GM12892 (cell line): Measurements from ENCODE around the gene NDUFAF2.
"Not testable (repeated sequence)": the region's sequence is repeated elsewhere in the genome, so short reads cannot be mapped to it uniquely, and the experiment has no call there.

Experiments
- DNase-seq: peaks from one replicate; pipeline ENCODE4 v3.0.0; 2011; ENCODE audit not compliant: insufficient read length
- FAIRE-seq: peaks from 2 replicates; lab custom pipeline; 2011; peaks lifted over from hg19 to GRCh38; lab: Jason Lieb, UNC
- POLR2A ChIP-seq: IDR thresholded peaks from 2 replicates; pipeline ENCODE4 v1.6.1; 2011; ENCODE audit warnings: low read depth, low read length, control low read depth
- POLR2AphosphoS5 ChIP-seq: IDR thresholded peaks from 2 replicates; pipeline ENCODE4 v1.6.1; 2011; ENCODE audit warnings: low read depth, low read length, control low read depth
- TAF1 ChIP-seq: IDR thresholded peaks from 2 replicates; pipeline ENCODE4 v1.6.1; 2011; ENCODE audit warnings: low read depth, mild to moderate bottlenecking, control low read depth, low read length, borderline replicate concordance

NDUFAF2 gene

GRCh38 chr5:60958712-60959111, 13.7 kb downstream of the NDUFAF2 start:
- FAIRE-seq, result no peak
- TF ChIP-seq POLR2AphosphoS5 (no peak), TAF1 (no peak), POLR2A (no peak)
- no peak for DNase-seq

- no peak for FAIRE-seq
- TF ChIP-seq TAF1 (no peak), POLR2A (no peak), POLR2AphosphoS5 (no peak)
Measured at GRCh38 chr5:60959156-60959555, 14.2 kb downstream of the NDUFAF2 start.

DNA sequence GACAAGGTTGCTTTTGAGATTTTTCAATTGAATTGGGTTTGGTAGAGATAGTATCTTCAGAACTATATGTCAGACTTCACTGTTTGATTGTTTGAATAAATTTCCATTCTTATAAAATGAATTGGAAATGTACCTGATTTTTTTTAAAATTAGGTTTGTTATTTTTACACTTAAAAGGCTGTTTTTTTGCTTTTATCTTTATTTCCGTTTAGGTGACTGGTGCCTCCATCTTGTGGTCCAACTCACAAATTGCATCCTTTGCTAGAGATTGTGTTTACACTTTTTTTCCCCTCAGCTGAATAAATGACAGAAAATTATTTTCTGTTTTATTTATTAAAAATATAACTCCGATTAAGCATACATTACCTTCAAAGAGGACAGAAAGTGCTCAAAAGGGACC, 15.6 kb downstream of the NDUFAF2 start:
- no peak for TF ChIP-seq TAF1
- TF ChIP-seq POLR2A, result no peak
- no peak for TF ChIP-seq POLR2AphosphoS5
- DNase-seq, result no peak
- FAIRE-seq, result peak; percentile 80

More at GRCh38 chr5:60959156-60959555, 14.2 kb downstream of the NDUFAF2 start:
- DNase-seq, result no peak

DNA sequence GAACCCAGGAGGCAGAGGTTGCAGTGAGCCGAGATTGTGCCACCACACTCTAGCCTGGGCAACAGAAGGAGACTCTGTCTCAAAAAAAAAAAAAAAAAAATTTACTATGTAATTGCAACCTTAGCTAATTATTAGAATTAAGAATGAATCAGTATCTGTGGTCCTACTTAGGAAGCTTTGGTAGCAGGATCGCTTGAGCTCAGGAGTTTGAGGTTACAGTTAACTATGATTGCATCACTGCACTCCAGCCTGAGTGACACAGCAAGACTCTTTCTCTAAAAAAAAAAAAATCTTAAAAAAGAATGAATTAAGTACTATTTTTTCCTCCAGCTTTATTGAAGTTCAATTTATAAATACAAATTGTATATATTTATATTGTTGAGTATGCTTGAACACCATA, 16.7 kb downstream of the NDUFAF2 start:
- FAIRE-seq (no peak), DNase-seq (no peak)
- TF ChIP-seq TAF1 (no peak), POLR2AphosphoS5 (no peak), POLR2A (no peak)

- no peak for DNase-seq
- TF ChIP-seq TAF1 (no peak), POLR2A (no peak), POLR2AphosphoS5 (no peak)
- FAIRE-seq, result no peak
Measured at GRCh38 chr5:60972231-60972630, 27.2 kb downstream of the NDUFAF2 start.

DNA sequence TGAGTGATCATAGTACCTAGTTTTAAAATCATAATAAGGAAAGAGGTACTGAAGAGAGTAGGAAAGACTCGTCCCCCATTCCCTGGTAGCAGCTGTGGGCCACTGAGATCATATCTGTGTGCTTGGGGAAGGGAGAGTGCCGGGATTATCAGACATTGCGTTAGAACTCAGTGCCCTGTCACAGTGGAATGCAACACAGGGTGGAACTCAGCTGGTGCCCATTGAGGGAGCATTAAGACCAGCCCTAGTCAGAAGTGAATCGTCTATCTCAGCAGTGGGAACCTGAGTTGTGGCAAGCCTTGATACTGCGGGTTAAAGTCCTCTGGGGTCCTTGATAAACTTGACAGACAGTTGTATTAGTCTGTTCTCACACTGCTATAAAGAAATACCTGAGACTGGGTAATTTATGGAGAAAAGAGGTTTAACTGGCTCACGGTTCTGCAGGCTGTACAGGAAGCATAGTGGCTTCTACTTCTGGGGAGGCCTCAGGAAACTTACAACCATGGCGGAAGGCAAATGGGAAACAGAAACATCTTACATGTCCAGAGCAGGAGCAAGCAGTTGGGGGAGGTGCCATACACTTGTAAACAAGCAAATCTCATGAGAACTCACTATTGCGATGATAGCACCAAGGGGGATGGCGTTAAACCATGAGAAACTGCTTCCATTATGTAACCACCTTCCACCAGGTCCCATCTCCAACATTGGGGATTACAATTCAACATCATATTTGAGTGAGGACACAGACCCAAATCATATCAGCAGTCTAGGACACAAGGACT, 33.1 kb downstream of the NDUFAF2 start:
- no peak for DNase-seq
- TF ChIP-seq TAF1, result no peak
- no peak for FAIRE-seq

GRCh38 chr5:60978968-60979367, 34.0 kb downstream of the NDUFAF2 start:
- no peak for FAIRE-seq
- TF ChIP-seq POLR2AphosphoS5, result no peak
- no peak for TF ChIP-seq POLR2A
- no peak for TF ChIP-seq TAF1
- no peak for DNase-seq

DNA sequence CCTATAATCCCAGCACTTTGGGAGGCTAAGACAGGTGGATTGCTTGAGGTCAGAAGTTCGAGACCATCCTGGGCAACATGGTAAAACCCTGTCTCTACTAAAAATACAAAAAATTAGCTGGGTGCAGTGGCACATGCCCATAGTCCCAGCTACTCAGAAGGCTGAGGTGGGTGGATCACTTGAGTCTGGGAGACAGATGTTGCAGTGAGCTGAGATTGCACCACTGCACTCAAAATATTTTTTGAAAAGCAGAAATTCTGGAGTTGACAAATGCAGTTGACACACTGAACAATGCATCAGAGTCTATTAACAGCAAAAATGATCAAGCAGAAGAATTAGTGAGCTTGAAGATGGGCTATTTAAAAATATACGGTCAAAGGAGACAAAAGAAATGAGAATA, 35.5 kb downstream of the NDUFAF2 start:
- no peak for DNase-seq
- TF ChIP-seq POLR2A (no peak), TAF1 (no peak), POLR2AphosphoS5 (no peak)
- FAIRE-seq, result no peak

GRCh38 chr5:60982127-60982526, 37.1 kb downstream of the NDUFAF2 start:
- not testable (repeated sequence) for DNase-seq, FAIRE-seq

DNA sequence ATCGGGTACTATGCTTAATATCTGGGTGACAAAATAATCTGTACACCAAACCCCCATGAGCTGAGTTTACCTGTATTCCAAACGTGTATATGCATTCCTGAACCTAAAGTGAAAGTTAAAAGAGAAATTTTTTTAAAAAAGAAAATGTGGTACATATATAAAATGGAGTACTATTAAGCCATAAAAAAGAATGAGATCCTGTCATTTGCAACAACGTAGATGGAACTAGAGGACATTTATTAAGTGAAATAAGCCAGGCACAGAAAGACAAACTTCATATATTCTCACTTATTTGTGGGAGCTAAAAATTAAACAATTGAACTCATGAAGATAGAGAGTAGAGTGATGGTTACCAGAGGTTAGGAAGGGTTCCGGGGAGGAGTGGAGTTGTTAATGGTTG, 44.8 kb downstream of the NDUFAF2 start:
- FAIRE-seq (no peak), DNase-seq (no peak)
- no peak for TF ChIP-seq POLR2AphosphoS5
- TF ChIP-seq TAF1, result no peak
- no peak for TF ChIP-seq POLR2A

DNA sequence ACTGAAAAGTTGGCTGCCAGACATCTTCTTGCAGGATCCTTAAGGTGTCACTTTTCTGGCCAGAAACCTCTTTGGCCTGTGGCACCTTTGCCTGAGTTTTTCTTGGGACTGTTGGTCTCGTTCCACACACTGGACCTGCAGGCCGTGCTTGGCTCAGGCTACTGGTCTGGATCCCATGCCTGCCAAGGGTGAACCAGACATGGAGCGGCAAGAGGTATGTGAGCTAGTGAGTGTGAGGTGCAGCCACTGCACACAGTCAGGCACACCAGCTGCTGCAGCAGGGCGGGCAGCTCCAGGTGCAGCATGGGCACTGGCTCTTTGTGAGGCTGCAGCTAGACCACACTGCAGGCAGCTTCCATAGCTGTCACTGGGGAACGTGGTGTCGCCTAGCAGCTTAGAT, 47.9 kb downstream of the NDUFAF2 start:
- FAIRE-seq (no peak), DNase-seq (no peak)

DNA sequence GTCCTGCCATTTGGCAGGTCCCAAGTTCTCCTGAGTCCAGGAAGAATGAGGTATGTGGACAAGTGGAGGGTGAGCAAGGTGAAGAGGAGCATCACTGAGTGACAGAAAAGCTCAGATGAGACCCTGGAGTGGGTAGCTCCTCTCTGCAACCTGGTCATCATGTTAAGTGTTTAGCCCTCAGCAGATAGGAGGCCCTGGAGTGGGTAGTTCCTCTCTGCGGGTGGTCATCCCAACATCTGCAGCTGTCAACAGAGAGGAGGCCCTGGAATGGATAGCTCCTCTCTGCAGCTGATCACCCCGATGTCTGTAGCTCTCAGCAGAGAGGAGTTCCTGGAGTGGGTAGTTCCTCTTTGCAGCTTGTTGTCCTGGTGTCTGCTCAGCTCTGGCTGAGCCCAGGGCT, 48.4 kb downstream of the NDUFAF2 start:
- no peak for TF ChIP-seq TAF1
- TF ChIP-seq POLR2A, result no peak
- TF ChIP-seq POLR2AphosphoS5, result no peak
- FAIRE-seq, result no peak

More for the DNA sequence above, 47.9 kb downstream of the NDUFAF2 start:
- TF ChIP-seq POLR2AphosphoS5 (no peak), POLR2A (no peak), TAF1 (no peak)

More for the DNA sequence above, 48.4 kb downstream of the NDUFAF2 start:
- DNase-seq, result no peak
